Measurements from ENCODE around the gene TTC38.

The TTC38 gene

GRCh38 chr22:46329616-46330015 lies 61.8 kb downstream of the TTC38 start:
- TF ChIP-seq, protein P1, sequence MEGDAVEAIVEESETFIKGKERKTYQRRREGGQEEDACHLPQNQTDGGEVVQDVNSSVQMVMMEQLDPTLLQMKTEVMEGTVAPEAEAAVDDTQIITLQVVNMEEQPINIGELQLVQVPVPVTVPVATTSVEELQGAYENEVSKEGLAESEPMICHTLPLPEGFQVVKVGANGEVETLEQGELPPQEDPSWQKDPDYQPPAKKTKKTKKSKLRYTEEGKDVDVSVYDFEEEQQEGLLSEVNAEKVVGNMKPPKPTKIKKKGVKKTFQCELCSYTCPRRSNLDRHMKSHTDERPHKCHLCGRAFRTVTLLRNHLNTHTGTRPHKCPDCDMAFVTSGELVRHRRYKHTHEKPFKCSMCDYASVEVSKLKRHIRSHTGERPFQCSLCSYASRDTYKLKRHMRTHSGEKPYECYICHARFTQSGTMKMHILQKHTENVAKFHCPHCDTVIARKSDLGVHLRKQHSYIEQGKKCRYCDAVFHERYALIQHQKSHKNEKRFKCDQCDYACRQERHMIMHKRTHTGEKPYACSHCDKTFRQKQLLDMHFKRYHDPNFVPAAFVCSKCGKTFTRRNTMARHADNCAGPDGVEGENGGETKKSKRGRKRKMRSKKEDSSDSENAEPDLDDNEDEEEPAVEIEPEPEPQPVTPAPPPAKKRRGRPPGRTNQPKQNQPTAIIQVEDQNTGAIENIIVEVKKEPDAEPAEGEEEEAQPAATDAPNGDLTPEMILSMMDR (IDR thresholded peaks at IDR 0.05; ENCODE audit: control extremely low read depth, extremely low read depth, low read depth, missing control alignments), result no peak
- ChIA-PET POLR2A (no interaction called here), CTCF (interaction anchor here (0.8 to 2.9 kb wide), 4 partner anchors 8 to 335 kb away, joined by 3 to 10 read pairs (median 4); no protein-coding TSS in a partner anchor)
- DNase-seq (ENCODE audit: extremely low spot score), result no peak

DNA sequence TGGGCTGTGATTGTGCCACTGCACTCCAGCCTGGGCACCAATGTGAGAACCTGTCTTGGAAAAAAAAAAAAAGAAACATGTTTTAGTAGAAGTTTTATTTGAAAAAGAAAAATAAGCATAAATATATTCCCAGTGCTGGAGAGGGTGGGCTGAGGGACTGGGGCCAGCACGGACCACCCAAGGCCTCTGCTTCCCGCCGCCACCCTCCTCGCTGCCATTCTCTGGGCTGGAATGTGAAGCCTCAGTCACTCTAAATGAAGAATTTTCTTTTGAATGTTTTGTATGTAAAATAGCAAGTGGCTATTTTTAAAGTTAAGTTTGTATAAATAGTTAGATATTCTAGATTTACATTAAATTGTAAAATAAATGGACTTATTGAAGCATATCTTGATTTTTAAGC lies 62.6 kb downstream of the TTC38 start:
- CTCF ChIA-PET, result interaction anchor here (0.8 to 2.9 kb wide), 5 partner anchors 9 to 336 kb away, joined by 3 to 10 read pairs (median 4); no protein-coding TSS in a partner anchor
- no peak for DNase-seq (ENCODE audit: extremely low spot score)
- POLR2A ChIA-PET, result no interaction called here
- TF ChIP-seq, protein P1 (IDR thresholded peaks at IDR 0.05; ENCODE audit: control extremely low read depth, extremely low read depth, low read depth, missing control alignments), result no peak

DNA sequence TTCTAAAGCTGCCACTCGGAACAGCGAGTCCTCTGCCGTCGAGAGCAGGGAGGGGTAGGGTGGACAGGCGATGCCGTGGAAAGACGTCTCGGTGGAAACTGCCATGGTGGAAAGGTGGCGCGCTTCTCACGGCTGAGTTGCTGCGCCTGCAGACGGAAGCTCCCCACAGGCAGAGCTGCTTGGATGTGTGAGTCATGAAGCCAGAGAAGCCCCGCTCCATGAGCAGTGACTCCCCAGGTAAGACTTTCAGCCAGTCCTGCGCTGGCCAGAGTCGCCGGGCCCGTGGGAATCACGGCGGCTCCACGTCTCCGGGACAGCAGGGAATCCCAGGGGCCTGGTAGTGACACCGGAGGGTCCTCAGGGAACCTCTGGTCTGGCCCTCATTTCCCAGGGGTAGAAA lies 63.7 kb downstream of the TTC38 start:
- DNase-seq (ENCODE audit: extremely low spot score), result no peak
- POLR2A ChIA-PET, result no interaction called here

DNA sequence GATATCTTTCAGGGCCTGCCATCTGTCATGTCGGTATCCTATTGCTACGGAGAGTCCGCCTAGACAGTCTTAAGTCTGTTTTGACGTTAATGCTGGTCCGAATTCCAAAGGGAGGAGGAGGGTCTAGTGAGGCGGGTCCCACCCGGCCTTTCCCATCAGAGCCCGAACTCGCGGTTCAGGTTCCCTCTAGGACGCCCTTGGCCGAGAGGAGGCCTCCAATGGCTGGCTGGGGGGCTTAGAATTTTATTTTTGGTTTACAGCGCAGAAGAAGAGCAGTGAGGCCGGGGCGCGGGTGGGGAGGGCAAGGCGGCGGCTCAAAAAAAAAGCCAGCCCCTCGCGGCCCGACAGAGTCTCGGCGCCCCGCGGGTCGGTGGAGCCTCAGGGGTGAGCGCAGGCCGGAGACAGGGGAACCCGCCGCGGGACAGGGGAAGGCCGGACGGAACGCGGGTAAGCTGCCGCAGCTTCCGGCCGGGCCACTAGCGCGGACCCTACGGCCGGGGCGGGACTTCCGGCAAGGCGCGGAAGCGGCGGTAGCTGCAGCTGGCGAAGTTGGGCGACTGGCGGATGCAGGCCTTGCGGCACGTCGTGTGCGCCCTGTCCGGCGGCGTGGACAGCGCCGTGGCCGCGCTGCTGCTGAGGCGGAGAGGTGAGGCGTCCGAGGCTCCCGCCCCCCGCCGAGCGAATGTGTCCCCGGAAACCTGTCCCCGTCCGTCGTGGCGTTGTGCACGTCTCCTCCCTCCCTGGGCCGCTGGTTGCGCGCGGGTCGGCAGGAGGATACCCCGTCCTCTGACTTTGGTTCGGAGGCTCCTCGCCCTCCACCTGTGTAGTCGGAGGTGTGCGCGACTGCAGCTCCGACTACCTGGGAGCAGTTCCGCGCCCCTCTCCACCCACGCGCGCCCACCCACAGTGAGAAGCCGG lies 67.7 kb downstream of the TTC38 start, which contains the start of gene TRMU:
TRMU (plus strand) TSS at position 514 of the 918 bp plus-strand sequence; CDS start at position 565, 51 bp downstream.
- CTCF ChIA-PET, result interaction anchor here (1.1 to 3.3 kb wide), 2 partner anchors 213 to 329 kb away, joined by 5 to 13 read pairs; no protein-coding TSS in a partner anchor
- TF ChIP-seq, protein P1 (IDR thresholded peaks at IDR 0.05; ENCODE audit: control extremely low read depth, extremely low read depth, low read depth, missing control alignments), result no peak
- POLR2A ChIA-PET, result interaction anchor here (0.9 kb wide), 1 partner anchor 39 kb away, joined by 3 read pairs; the partner anchor contains the start of gene GTSE1
- peak; percentile 98 for DNase-seq (ENCODE audit: extremely low spot score)

More for the DNA sequence above, 63.7 kb downstream of the TTC38 start:
- CTCF ChIA-PET, result interaction anchor here (1.4 kb wide), 1 partner anchor 15 kb away, joined by 4 read pairs; no protein-coding TSS in a partner anchor
- TF ChIP-seq, protein P1 (IDR thresholded peaks at IDR 0.05; ENCODE audit: control extremely low read depth, extremely low read depth, low read depth, missing control alignments), result no peak

- ChIA-PET POLR2A (interaction anchor here (0.5 kb wide), 1 partner anchor 123 kb away, joined by 3 read pairs; no protein-coding TSS in a partner anchor), CTCF (interaction anchor here (0.7 to 3.3 kb wide), 4 partner anchors 26 to 330 kb away, joined by 3 to 13 read pairs (median 6); no protein-coding TSS in a partner anchor)
- no peak for DNase-seq (ENCODE audit: extremely low spot score)
- TF ChIP-seq, protein P1 (IDR thresholded peaks at IDR 0.05; ENCODE audit: control extremely low read depth, extremely low read depth, low read depth, missing control alignments), result no peak
Observed at GRCh38 chr22:46336119-46337078, 68.6 kb downstream of the TTC38 start.

Measured in GM10248 (cell line).